Upper lobe of left lung (tissue), 4 donors: ENCODE data around the gene IL1RAPL2.

Experiments
- CTCF ChIP-seq, 6 experiments: fragments of 450-650 bp in 4 of 6; fragments of 200-600 bp in 2 of 6; sonication (generic) in 2 of 6; IDR thresholded peaks; one replicate each; pipeline ENCODE4 v1.5.1; 2016 to 2019; ENCODE audit warnings: antibody characterized with exemption in 6 of 6
- EP300 ChIP-seq, 4 donors: sonication (generic); formaldehyde crosslinking; IDR thresholded peaks; one replicate each; pipeline ENCODE4 v1.5.1; 2017; ENCODE audit warnings: antibody characterized with exemption in 4 of 4, control low read depth in 2 of 4
- POLR2A ChIP-seq, 4 donors: fragments of 450-650 bp; IDR thresholded peaks; one replicate each; pipeline ENCODE4 v1.5.1; 2016 to 2017; ENCODE audit warnings: antibody characterized with exemption in 4 of 4, mild to moderate bottlenecking in 2 of 4
- POLR2AphosphoS5 ChIP-seq, 2 donors: sonication (generic); formaldehyde crosslinking; IDR thresholded peaks; one replicate each; pipeline ENCODE4 v1.5.1; 2017; ENCODE audit warnings: antibody characterized with exemption in 2 of 2

- TF ChIP-seq CTCF (IDR thresholded peaks at IDR 0.05) (no peak), POLR2A (IDR thresholded peaks at IDR 0.05) (no peak), POLR2AphosphoS5 (IDR thresholded peaks at IDR 0.05) (no peak), EP300 (IDR thresholded peaks at IDR 0.05) (no peak)
These were observed 914.8 kb downstream of the IL1RAPL2 start for GRCh38 chrX:105480646-105481310.
